Peyer's patch (tissue), 4 donors: Measurements from ENCODE around the gene HES5. TPM values are rescaled to one million over a fixed set of nuclear protein-coding genes. Genes with fewer than 3 reads are reported as not detected.

Experiments
- DNase-seq, 3 donors: peaks; one replicate each; pipeline ENCODE4 v3.0.0-alpha.2; 2017 to 2019
- H3K27ac ChIP-seq, 4 donors: fragments of 200-600 bp; sonication (generic); one replicate each; pipeline ENCODE4 v1.5.1; 2016 to 2019
- H3K27me3 ChIP-seq, 2 donors: fragments of 200-600 bp; sonication (generic); one replicate each; pipeline ENCODE4 v1.5.1; 2019
- H3K36me3 ChIP-seq, 3 donors: fragments of 200-600 bp; sonication (generic); one replicate each; pipeline ENCODE4 v1.5.1; 2016 to 2019
- H3K4me1 ChIP-seq, 4 donors: fragments of 200-600 bp; sonication (generic); one replicate each; pipeline ENCODE4 v1.5.1; 2016 to 2019
- H3K4me3 ChIP-seq, 4 donors: fragments of 200-600 bp; sonication (generic); 1 replicate in 3 of 4; 2 replicates in 1 of 4; pipeline ENCODE4 v1.5.1; 2016 to 2019; ENCODE audit warnings: mild to moderate bottlenecking in 1 of 4
- H3K9me3 ChIP-seq, 4 donors: fragments of 200-600 bp; sonication (generic); one replicate each; pipeline ENCODE4 v1.5.1; 2016 to 2019; ENCODE audit warnings: mild to moderate bottlenecking in 1 of 4
- CTCF ChIP-seq, 6 experiments: fragments of 450-650 bp in 4 of 6; fragments of 200-600 bp in 2 of 6; sonication (generic) in 1 of 6; IDR thresholded peaks; one replicate each; pipeline ENCODE4 v1.5.1; 2017 to 2019; ENCODE audit warnings: antibody characterized with exemption in 6 of 6, mild to moderate bottlenecking in 3 of 6, moderate library complexity in 1 of 6
- POLR2A ChIP-seq, 2 donors: fragments of 450-650 bp; IDR thresholded peaks; one replicate each; pipeline ENCODE4 v1.5.1; 2017; ENCODE audit warnings: antibody characterized with exemption in 2 of 2, mild to moderate bottlenecking in 2 of 2, moderate library complexity in 2 of 2
- total RNA-seq, 4 donors: library from RNA; depleted of rRNA; stranded (reverse); fragments of >200 nt; gene quantifications; one replicate each; pipeline ENCODE4 v1.1.0, GENCODE V29; 2016

HES5 gene
- total RNA-seq, 4 donors from 2014 or later = 0.88 TPM; not detected in 3

DNA sequence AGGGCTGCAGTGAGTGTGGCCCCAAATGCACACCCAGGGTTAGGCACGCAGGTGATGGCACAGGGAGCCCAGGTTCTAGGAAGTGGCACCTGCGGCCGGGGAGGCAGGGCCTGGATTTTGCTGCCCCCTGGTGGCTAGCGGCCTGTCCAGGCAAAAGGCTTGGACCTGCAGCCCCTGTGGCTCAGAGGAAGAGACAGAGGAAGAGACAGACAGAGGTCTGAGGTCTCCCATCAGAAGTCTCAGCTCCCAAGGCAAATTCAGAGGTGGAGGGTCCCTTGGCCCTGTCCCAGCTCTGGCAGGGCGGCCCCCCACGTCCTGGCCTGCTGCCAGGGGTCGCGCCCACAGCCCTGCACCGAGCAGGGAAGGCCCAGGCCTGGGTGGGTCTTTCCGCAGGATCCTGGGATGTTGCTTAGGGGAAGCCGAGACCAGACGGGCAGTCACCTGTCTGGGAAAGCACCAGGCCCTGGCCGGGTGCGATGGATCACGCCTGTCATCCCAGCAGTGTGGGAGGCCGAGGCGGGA is 18.1 kb upstream of the HES5 start:
- DNase-seq = peak; percentile 88 to 96 (median 93)
- Histone ChIP-seq H3K9me3 (no peaks in the 10 kb centered on the region), H3K4me3 (peak overlapping the region; percentile 59 to 85 (median 62)), H3K36me3 (peaks cover 0 to 5% (median 0%) of the 10 kb centered on the region in 3 donors), H3K27ac (peak overlapping the region; percentile 94 to 99 (median 97)), H3K4me1 (peaks cover 0 to 57% (median 24%) of the 10 kb centered on the region in 4 donors), H3K27me3 (no peaks in the 10 kb centered on the region)
- TF ChIP-seq POLR2A (IDR thresholded peaks at IDR 0.05) = peak in 1 of 2 donors; percentile 48
- TF ChIP-seq CTCF (IDR thresholded peaks at IDR 0.05) = peak; percentile 94 to 98 (median 96)

DNA sequence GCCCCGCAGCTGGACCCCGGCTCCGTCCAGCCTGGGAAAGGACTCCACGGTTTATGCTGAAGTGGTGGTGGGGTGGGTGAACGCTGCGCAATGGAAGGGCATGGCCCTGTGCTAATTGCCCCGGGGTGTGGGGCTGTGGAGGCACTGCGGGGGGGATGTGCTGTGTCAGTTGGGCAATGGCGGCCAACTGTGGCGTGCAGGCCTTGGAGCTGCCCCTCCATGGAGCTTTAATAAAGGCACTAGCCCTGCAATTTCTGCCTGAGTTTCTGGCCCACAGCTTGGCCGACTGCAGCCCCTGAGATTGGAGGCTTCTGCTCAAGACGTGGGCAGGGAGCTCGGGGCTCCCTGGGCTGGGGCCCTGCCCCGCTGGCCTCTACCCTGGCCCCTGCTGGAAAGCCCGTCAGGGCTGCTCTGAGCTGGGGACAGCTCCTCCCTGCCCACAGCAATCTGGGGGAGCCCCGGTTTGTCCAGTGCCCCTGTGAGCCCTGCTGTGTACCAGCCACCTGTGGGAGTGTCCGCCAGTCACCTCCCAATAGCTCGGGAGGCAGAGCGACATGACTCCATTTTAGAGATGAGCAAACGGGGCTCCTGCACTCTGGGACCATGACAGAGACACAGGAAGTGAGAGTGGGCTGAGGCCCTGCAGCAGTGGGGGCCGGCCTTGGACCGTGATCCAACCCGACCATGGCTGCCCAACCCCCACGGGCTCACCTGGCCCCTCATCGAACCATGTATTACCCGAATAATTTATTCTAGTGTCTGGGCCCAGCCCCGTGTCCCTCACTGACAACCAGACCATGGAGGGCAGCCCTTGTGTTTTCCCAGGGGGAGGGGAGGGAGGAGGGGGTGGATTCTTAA is 17.4 kb upstream of the HES5 start:
- no peaks in the 10 kb centered on the region for H3K27me3 ChIP-seq
- DNase-seq = peak; percentile 67 to 80 (median 70)
- peaks cover 0 to 5% (median 0%) of the 10 kb centered on the region in 3 donors for H3K36me3 ChIP-seq
- H3K27ac ChIP-seq = peak overlapping the region; percentile 94 to 99 (median 97)
- H3K4me1 ChIP-seq = peaks cover 0 to 61% (median 24%) of the 10 kb centered on the region in 4 donors
- TF ChIP-seq CTCF (IDR thresholded peaks at IDR 0.05) (no peak), POLR2A (IDR thresholded peaks at IDR 0.05) (no peak)
- H3K4me3 ChIP-seq = peak overlapping the region; percentile 59 to 85 (median 62)
- H3K9me3 ChIP-seq = no peaks in the 10 kb centered on the region

GRCh38 chr1:2546515-2547209 is 16.6 kb upstream of the HES5 start:
- H3K27ac ChIP-seq = peak overlapping the region; percentile 94 to 99 (median 97)
- H3K9me3 ChIP-seq = no peaks in the 10 kb centered on the region
- H3K4me1 ChIP-seq = peaks cover 0 to 68% (median 24%) of the 10 kb centered on the region in 4 donors
- H3K4me3 ChIP-seq = peak overlapping the region; percentile 59 to 85 (median 62)
- H3K36me3 ChIP-seq = peaks cover 0 to 5% (median 0%) of the 10 kb centered on the region in 3 donors
- peak; percentile 93 to 96 (median 93) for DNase-seq
- no peaks in the 10 kb centered on the region for H3K27me3 ChIP-seq
- TF ChIP-seq POLR2A (IDR thresholded peaks at IDR 0.05) (peak; percentile 30 to 73), CTCF (IDR thresholded peaks at IDR 0.05) (peak in 5 of 6 experiments; percentile 3 to 36 (median 33))

DNA sequence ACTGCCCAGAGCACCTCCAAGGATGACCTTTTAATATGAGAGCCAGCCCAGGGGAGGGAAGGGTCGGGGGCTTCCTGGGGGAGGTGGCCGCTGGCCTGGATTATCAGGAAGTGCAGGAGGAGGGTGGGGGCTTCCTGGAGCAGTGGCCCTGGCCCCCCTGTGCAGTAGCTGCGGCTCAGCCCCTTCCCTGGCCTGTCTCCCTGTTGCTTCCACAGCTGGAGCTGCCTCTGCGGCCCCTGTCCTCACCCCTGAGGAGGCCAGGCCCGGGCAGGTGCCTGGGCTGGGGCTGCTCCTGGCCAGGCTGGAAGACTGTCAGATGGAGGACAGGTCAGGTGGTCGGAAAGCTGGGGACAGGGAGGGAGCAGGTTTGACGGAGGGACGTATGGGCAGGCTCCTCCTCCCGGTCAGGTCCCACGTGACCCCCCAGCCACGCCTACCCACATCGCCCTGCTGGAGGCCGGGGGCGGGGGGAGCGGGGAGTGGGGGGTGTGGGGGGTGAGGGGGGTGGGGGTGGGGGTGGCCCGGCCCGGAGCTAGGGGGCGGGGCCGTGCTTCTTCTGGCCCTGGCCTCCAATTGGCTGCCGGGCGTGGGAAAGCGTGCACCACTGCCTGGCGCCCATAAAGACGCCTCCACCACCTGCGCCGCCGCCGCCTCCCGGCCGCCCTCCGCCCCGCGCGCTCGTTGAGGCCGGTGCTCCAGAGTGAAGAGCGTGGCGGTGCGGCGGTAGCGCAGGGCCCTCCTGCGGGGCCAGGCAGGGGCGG is 15.9 kb upstream of the HES5 start:
- peak overlapping the region; percentile 94 to 99 (median 97) for H3K27ac ChIP-seq
- peak overlapping the region; percentile 59 to 85 (median 62) for H3K4me3 ChIP-seq
- peaks cover 0 to under 1% of the 10 kb centered on the region in 2 donors for H3K27me3 ChIP-seq
- DNase-seq = peak; percentile 93 to 96 (median 96)
- H3K4me1 ChIP-seq = peaks cover 0 to 76% (median 26%) of the 10 kb centered on the region in 4 donors
- H3K36me3 ChIP-seq = no peaks in the 10 kb centered on the region
- TF ChIP-seq POLR2A (IDR thresholded peaks at IDR 0.05) (peak; percentile 59 to 72), CTCF (IDR thresholded peaks at IDR 0.05) (no peak)
- H3K9me3 ChIP-seq = no peaks in the 10 kb centered on the region
